Endothelial cell of umbilical vein (primary cell): ENCODE data around the gene PGAP1. TPM values are rescaled to one million over a fixed set of nuclear protein-coding genes. Genes with fewer than 3 reads are reported as not detected.

ENCODE experiments used
- BruUV-seq: library from RNA; stranded (reverse); fragments of 400-500 nt; replicated peaks from 2 replicates; lab custom pipeline; 2021; lab: Mats Ljungman, UMichigan
- CTCF ChIA-PET: fragments of 300-600, 350-600 bp; sonication (Branson Sonifier 250); formaldehyde crosslinking; loops from one replicate; lab custom pipeline; 2021; ENCODE audit warnings: antibody characterized with exemption, inconsistent platforms; lab: Charles Lee
- POLR2A ChIA-PET: fragments of 300-600, 350-600 bp; sonication (Branson Sonifier 250); formaldehyde crosslinking; loops from one replicate; lab custom pipeline; 2021; ENCODE audit warnings: antibody characterized with exemption, inconsistent platforms; lab: Charles Lee
- DNase-seq: peaks from one replicate; pipeline ENCODE4 v3.0.0-alpha.2; 2011; ENCODE audit warnings: low read depth, low spot score
- FAIRE-seq: peaks from 2 replicates; lab custom pipeline; 2011; peaks lifted over from hg19 to GRCh38; lab: Jason Lieb, UNC
- H2AFZ ChIP-seq: 2 replicates; pipeline ENCODE4 v1.6.0; 2012; ENCODE audit warnings: low read depth, low read length, control low read depth, inconsistent platforms
- H3K27ac ChIP-seq: 2 replicates; pipeline ENCODE4 v1.5.1; 2011; ENCODE audit warnings: low read depth, mild to moderate bottlenecking, control low read depth, low read length, moderate library complexity; ENCODE audit not compliant: insufficient read depth
- H3K27me3 ChIP-seq, 2 experiments: 2 replicates each; pipeline versions ENCODE4 v1.6.0 to v1.6.1; 2011; ENCODE audit warnings: low read length in 2 of 2, mixed read lengths in 1 of 2; ENCODE audit not compliant: control insufficient read depth in 2 of 2, insufficient read depth in 2 of 2
- H3K36me3 ChIP-seq, 2 experiments: 2 replicates in 1 of 2; 3 replicates in 1 of 2; pipeline ENCODE4 v1.5.1; 2011; ENCODE audit warnings: low read length in 2 of 2, mild to moderate bottlenecking in 1 of 2, moderate library complexity in 1 of 2; ENCODE audit not compliant: control insufficient read depth in 2 of 2, insufficient read depth in 2 of 2; ENCODE audit errors: extremely low read depth in 1 of 2
- H3K4me1 ChIP-seq: 3 replicates; pipeline ENCODE4 v1.5.1; 2011; ENCODE audit warnings: mild to moderate bottlenecking, low read length; ENCODE audit not compliant: control insufficient read depth, insufficient read depth; ENCODE audit errors: extremely low read depth
- H3K4me2 ChIP-seq: 2 replicates; pipeline ENCODE4 v1.6.1; 2011; ENCODE audit warnings: low read length, control low read depth, mixed read lengths; ENCODE audit not compliant: insufficient read depth
- H3K4me3 ChIP-seq, 3 experiments: fragments of 200-600 bp in 1 of 3; sonication (generic), shearing (Covaris generic) in 1 of 3; replicated peaks in 1 of 3; 2 replicates each; pipeline ENCODE4 v1.5.1; 2011 to 2016; ENCODE audit warnings: control low read depth in 3 of 3, low read length in 3 of 3, mild to moderate bottlenecking in 2 of 3, inconsistent platforms in 1 of 3, low read depth in 1 of 3, moderate library complexity in 1 of 3; ENCODE audit not compliant: insufficient read depth in 1 of 3
- H3K79me2 ChIP-seq: 2 replicates; pipeline ENCODE4 v1.6.0; 2012; ENCODE audit warnings: low read length, inconsistent platforms; ENCODE audit not compliant: control insufficient read depth, insufficient read depth
- H3K9ac ChIP-seq: replicated peaks from 2 replicates; pipeline ENCODE3; 2011; ENCODE audit warnings: low read length, control low read depth; ENCODE audit not compliant: insufficient read depth; ENCODE audit errors: extremely low read depth
- H3K9me1 ChIP-seq: replicated peaks from 3 replicates; pipeline ENCODE4 v1.6.0; 2011; ENCODE audit warnings: mild to moderate bottlenecking, low read length; ENCODE audit not compliant: control insufficient read depth, insufficient read depth; ENCODE audit errors: extremely low read depth
- H3K9me3 ChIP-seq: replicated peaks from 2 replicates; pipeline ENCODE4 v1.5.1; 2012; ENCODE audit warnings: low read length, inconsistent platforms; ENCODE audit not compliant: control insufficient read depth, insufficient read depth
- H4K20me1 ChIP-seq: replicated peaks from 2 replicates; pipeline ENCODE3; 2011; ENCODE audit warnings: mild to moderate bottlenecking, low read length; ENCODE audit not compliant: control insufficient read depth, insufficient read depth; ENCODE audit errors: extremely low read depth
- CTCF ChIP-seq, 2 donors: IDR thresholded peaks; 1 replicate in 1 of 2; 2 replicates in 1 of 2; pipeline ENCODE4 v1.5.1; 2011; ENCODE audit warnings: low read length in 2 of 2, mild to moderate bottlenecking in 2 of 2, moderate library complexity in 2 of 2, control low read depth in 1 of 2, inconsistent platforms in 1 of 2, low read depth in 1 of 2; ENCODE audit not compliant: insufficient read depth in 1 of 2; ENCODE audit errors: extremely low read depth in 1 of 2
- EZH2 ChIP-seq: IDR thresholded peaks from 2 replicates; pipeline ENCODE4 v1.6.1; 2012; ENCODE audit warnings: borderline replicate concordance, low read depth, mild to moderate bottlenecking, moderate library complexity, low read length, inconsistent platforms; ENCODE audit not compliant: severe bottlenecking
- FOS ChIP-seq: IDR thresholded peaks from 2 replicates; pipeline ENCODE4 v1.6.1; 2011; ENCODE audit warnings: mild to moderate bottlenecking, low read length, moderate library complexity, borderline replicate concordance; ENCODE audit not compliant: insufficient read depth
- GATA2 ChIP-seq: IDR thresholded peaks from 2 replicates; pipeline ENCODE4 v1.7.0; 2011; ENCODE audit warnings: low read depth, mild to moderate bottlenecking, moderate library complexity, mixed read lengths, low read length; ENCODE audit not compliant: insufficient read length, insufficient read depth
- JUN ChIP-seq: IDR thresholded peaks from 2 replicates; pipeline ENCODE4 v1.6.1; 2011; ENCODE audit warnings: borderline replicate concordance, low read depth; ENCODE audit not compliant: insufficient read length, insufficient read depth
- MAX ChIP-seq: IDR thresholded peaks from 2 replicates; pipeline ENCODE4 v1.6.1; 2011; ENCODE audit not compliant: insufficient read depth, insufficient read length
- MYC ChIP-seq: IDR thresholded peaks from one replicate; pipeline ENCODE4 v1.6.1; 2011; ENCODE audit warnings: mild to moderate bottlenecking, low read depth, low read length
- POLR2A ChIP-seq: IDR thresholded peaks from 2 replicates; pipeline ENCODE4 v1.6.1; 2012; ENCODE audit warnings: low read depth, mild to moderate bottlenecking, control low read depth, low read length
- POLR2AphosphoS5 ChIP-seq: IDR thresholded peaks from 2 replicates; pipeline ENCODE4 v1.6.1; 2012; ENCODE audit warnings: low read depth, mild to moderate bottlenecking, control low read depth, low read length, moderate library complexity; ENCODE audit not compliant: insufficient read depth
- dilution Hi-C: fragments of 300-500 bp; cut with MboI; formaldehyde crosslinking; loops from one replicate; pipeline ENCODE4 v1.15.0; 2019; ENCODE audit warnings: low sequenced_read_pairs; ENCODE audit not compliant: extremely low pct_ligation_motif_present
- intact Hi-C: fragments of 100-400 bp; cut with micrococcal nuclease; formaldehyde crosslinking; loops from one replicate; pipeline ENCODE4 v1.10.0; 2022
- polyA plus RNA-seq, 4 experiments: library from polyadenylated mRNA; depleted of rRNA in 3 of 4; stranded (reverse) in 3 of 4; unstranded in 1 of 4; fragments of >200 nt; gene quantifications; 2 replicates each; pipeline versions ENCODE4 v1.2.1 to v1.2.3, GENCODE V29; 2011 to 2012; ENCODE audit warnings: missing spikeins in 1 of 4
- total RNA-seq: library from RNA; stranded (reverse); gene quantifications from 2 replicates; pipeline ENCODE4 v1.2.3, GENCODE V29; 2021

The PGAP1 gene
- total and polyA plus RNA-seq, 2 donors (not counting 3 experiments of a cell fraction or from before 2014, with no cell fraction given), result 3.9 to 9.8 TPM

DNA sequence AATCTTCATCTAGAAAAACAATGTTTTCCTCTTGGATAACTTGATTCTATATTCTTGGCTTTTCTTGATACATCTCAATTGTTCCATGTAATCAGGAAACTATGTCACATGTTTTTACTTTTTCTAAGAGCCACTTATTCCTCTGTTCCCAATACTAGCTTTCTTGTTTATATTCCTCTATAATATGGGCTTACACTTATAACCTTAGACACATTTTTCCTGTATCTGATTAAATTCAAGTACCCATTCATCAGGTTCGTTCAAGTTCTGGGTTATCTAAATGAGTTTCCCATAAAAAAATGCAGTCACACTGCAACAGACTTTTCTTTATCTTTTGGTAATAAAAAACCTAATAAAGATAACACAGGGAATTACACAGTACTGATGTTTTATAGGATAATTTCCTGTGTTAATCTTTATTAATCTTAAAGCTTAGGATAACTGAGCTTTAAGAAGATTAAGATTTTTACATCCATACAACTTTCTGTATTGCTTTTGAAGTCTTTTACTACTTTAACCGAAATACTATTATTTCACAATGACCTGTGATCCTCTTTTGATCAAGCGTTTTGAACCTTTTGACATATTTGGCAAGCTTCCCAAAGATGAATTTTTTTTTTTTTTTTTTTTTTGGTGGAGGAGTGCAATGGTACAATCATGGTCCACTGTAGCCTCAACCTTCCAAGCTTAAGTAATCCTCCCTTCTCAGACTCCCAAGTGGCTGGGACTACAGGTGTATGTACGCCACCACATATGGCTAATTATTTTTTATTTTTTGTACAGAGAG, 73.0 kb downstream of the PGAP1 start:
- no peak for TF ChIP-seq MYC
- TF ChIP-seq EZH2, result no peak
- no peak for TF ChIP-seq GATA2
- TF ChIP-seq POLR2A, result no peak
- no peak for TF ChIP-seq POLR2AphosphoS5
- no peak for TF ChIP-seq MAX
- no peak for TF ChIP-seq FOS
- no peak for TF ChIP-seq JUN
- no peak for TF ChIP-seq CTCF (IDR thresholded peaks at IDR 0.05; ENCODE audit: extremely low read depth in 1 of 2, insufficient read depth in 1 of 2, low read depth in 1 of 2, low read length in 2 of 2)
- POLR2A ChIA-PET, result no interaction called here
- DNase-seq (peak; percentile 83), FAIRE-seq (no peak)
- H3K79me2 ChIP-seq, result no peaks in the 10 kb centered on the region
- H4K20me1 ChIP-seq, result no peaks in the 10 kb centered on the region
- H3K27me3 ChIP-seq, result no peaks in the 10 kb centered on the region
- CTCF ChIA-PET, result interaction anchor here (0.6 to 0.9 kb wide), 2 partner anchors 18 to 70 kb away, joined by 3 to 4 read pairs; no protein-coding TSS in a partner anchor
- H3K9me1 ChIP-seq, result no peaks in the 10 kb centered on the region
- H3K4me2 ChIP-seq, result peak overlapping the region; percentile 34
- H3K27ac ChIP-seq, result no peak overlapping the region
- dilution Hi-C loops (no loop called here), intact Hi-C loops (no loop called here)
- H3K9me3 ChIP-seq, result no peaks in the 10 kb centered on the region
- H2AFZ ChIP-seq, result no peak overlapping the region
- no peak overlapping the region for H3K9ac ChIP-seq
- H3K4me3 ChIP-seq, result no peak overlapping the region
- no peaks in the 10 kb centered on the region for H3K36me3 ChIP-seq
- peaks cover 11% of the 10 kb centered on the region for H3K4me1 ChIP-seq
- BruUV-seq, result no TSS peak
